A549 (cell line): ENCODE measurements around the gene FASLG.

Experiments used
- CHD2 ChIP-seq: fragments of 150-350 bp; IDR thresholded peaks from 2 replicates; pipeline ENCODE4 v1.6.1; 2014; ENCODE audit warnings: low read length; ENCODE audit not compliant: partially characterized antibody
- JUN ChIP-seq, 2 experiments: fragments of >200 bp; sonication (Bioruptor Twin); formaldehyde crosslinking; IDR thresholded peaks; 2 replicates in 1 of 2; 3 replicates in 1 of 2; pipeline ENCODE4 v1.6.1; 2016 to 2017
- ZFP36 ChIP-seq: fragments of 450-650 bp; IDR thresholded peaks from 2 replicates; pipeline ENCODE4 v1.6.1; 2014; ENCODE audit warnings: borderline replicate concordance; ENCODE audit not compliant: partially characterized antibody
- TF ChIP-seq, protein P1 (sequence below): fragments of >200 bp; sonication (Bioruptor Twin); formaldehyde crosslinking; IDR thresholded peaks from 3 replicates; pipeline ENCODE4 v1.5.1; 2016

DNA sequence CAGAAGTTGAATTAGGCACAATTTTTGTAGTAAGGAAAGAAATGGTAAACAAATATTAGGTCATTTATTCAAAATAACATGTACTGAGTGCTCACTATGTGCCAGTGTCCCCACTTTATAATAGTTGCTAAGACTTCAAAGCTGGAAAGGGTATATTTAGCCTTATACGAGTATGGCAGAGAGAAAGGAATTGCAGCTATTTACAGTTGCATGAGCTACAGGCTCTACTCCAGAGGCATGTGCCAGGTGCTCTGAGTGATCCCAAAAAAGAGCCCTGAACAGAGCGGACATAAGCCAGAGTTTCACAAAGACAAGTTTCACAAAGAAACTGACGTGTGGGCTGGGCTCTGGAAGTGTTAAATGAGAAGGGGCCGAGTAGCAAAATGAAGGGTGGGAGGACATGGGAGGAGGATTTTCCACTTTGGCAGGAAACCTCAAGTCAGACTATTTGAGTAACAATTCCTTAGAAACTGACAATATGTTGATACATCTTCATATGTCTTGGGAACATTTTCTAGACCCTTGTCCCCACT is 40.9 kb downstream of the FASLG start:
- TF ChIP-seq, protein P1, sequence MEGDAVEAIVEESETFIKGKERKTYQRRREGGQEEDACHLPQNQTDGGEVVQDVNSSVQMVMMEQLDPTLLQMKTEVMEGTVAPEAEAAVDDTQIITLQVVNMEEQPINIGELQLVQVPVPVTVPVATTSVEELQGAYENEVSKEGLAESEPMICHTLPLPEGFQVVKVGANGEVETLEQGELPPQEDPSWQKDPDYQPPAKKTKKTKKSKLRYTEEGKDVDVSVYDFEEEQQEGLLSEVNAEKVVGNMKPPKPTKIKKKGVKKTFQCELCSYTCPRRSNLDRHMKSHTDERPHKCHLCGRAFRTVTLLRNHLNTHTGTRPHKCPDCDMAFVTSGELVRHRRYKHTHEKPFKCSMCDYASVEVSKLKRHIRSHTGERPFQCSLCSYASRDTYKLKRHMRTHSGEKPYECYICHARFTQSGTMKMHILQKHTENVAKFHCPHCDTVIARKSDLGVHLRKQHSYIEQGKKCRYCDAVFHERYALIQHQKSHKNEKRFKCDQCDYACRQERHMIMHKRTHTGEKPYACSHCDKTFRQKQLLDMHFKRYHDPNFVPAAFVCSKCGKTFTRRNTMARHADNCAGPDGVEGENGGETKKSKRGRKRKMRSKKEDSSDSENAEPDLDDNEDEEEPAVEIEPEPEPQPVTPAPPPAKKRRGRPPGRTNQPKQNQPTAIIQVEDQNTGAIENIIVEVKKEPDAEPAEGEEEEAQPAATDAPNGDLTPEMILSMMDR: no peak
- TF ChIP-seq JUN (IDR thresholded peaks at IDR 0.05) (no peak), CHD2 (no peak), ZFP36 (no peak)
